ENCODE measurements around the gene MAML2.

The MAML2 gene

DNA sequence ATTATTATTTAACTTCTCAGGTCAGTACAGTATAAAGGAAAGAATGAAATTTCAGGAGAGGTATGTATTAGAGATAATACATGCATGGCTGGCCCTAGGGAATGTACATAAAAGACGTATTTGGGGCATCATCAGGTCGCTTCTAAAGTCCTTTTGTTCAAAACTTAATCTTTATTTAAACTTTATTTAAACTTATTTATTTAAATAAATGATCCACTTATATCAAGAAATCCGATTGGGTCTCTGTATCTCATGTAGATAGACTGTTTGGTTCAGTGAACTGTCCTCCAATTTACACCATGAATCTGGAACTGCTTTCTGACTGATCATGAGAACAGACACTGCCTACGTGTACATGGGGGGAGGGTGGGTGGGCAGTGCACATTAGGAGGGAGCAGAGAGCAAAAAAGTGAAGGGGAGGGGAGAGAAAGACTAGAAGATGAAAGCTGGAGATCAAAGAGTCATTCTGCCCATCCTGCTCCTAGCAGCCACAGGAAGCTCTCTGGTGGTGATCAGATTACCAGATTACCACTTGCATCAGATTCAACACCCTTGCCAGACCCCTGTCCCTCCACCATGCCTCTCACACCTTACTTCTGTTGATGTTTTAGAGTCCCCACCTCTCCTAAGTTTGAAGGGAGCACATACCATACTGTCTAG lies 327.0 kb downstream of the MAML2 start:
- TF ChIP-seq, protein P1, sequence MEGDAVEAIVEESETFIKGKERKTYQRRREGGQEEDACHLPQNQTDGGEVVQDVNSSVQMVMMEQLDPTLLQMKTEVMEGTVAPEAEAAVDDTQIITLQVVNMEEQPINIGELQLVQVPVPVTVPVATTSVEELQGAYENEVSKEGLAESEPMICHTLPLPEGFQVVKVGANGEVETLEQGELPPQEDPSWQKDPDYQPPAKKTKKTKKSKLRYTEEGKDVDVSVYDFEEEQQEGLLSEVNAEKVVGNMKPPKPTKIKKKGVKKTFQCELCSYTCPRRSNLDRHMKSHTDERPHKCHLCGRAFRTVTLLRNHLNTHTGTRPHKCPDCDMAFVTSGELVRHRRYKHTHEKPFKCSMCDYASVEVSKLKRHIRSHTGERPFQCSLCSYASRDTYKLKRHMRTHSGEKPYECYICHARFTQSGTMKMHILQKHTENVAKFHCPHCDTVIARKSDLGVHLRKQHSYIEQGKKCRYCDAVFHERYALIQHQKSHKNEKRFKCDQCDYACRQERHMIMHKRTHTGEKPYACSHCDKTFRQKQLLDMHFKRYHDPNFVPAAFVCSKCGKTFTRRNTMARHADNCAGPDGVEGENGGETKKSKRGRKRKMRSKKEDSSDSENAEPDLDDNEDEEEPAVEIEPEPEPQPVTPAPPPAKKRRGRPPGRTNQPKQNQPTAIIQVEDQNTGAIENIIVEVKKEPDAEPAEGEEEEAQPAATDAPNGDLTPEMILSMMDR (IDR thresholded peaks at IDR 0.05; ENCODE audit: low read depth, low read length), result no peak
- no peak for DNase-seq (ENCODE audit: extremely low read depth, low read depth)

- DNase-seq (ENCODE audit: extremely low read depth, low read depth), result no peak
- TF ChIP-seq, protein P1 (IDR thresholded peaks at IDR 0.05; ENCODE audit: low read depth, low read length), result no peak
Measured at GRCh38 chr11:96014217-96014616, 328.8 kb downstream of the MAML2 start.

DNA sequence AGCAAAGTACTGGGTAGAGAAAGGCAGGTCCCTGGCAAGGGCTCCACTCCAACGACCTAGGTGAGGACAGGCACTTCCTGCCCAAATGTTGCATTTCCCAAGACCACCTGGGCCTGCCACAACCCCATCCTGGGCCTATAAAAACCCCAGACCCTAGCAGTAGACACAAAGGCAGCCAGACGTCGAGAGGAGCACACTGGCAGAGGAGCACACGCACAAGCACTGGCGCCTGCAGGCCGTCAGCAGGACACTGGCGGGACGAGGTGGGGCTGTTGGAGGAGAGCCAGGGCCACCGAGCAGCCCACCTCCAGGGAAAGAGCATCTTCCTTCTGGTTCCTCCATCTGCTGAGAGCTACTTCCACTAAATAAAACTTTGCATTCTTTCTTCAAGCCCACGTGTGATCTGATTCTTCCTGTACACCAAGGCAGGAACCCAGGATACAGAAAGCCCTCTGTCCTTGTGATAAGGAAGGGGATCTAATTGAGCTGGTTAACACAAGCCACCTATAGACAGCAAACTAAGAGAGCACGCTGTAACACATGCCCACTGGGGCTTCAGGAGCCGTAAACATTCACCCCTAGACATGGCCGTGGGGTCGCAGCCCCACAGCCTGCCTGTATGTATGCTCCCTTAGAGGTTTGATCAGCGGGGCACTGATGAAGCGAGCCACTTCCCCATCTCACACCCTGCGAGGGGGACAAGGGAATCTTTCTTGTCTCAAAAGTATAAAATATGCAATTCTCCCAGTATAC lies 329.4 kb downstream of the MAML2 start:
- DNase-seq (ENCODE audit: extremely low read depth, low read depth), result no peak
- TF ChIP-seq, protein P1 (IDR thresholded peaks at IDR 0.05; ENCODE audit: low read depth, low read length), result no peak

DNA sequence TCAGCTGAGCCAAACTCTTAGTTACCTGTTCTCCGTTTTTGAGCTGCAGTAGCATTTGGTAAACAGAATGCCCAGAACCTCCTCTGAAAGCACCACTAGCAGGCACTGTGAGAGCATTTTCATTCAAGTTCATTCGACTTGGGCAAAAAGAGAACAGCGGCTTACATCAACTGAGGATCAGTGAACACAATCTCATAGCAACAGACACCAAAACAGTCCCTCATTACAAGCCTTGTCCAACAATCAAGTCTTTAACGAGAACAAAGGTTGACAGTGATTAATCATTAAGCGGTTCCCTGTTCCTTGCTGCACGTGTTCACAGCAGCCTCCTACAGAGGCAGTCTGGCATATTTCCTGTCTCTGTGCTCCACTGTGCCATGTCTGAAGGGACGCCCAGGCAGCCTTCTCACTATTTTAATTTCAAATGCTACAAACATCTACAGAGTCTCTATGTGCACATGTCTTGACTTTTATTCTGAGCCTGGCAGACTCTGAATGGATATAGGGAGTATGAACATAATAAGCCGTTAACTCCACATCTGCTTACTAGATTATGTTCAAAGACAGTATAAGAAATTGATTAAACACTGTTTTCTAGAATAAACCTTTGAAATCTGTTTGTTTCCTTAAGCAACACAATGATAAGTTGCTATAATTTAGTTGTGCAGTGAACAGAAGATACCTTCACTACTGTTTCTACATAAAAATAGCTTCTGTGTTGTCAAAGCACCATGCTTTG lies 330.7 kb downstream of the MAML2 start:
- TF ChIP-seq, protein P1 (IDR thresholded peaks at IDR 0.05; ENCODE audit: low read depth, low read length), result peak; percentile 87
- DNase-seq (ENCODE audit: extremely low read depth, low read depth), result peak; percentile 59

- TF ChIP-seq, protein P1 (IDR thresholded peaks at IDR 0.05; ENCODE audit: low read depth, low read length), result no peak
- no peak for DNase-seq (ENCODE audit: extremely low read depth, low read depth)
Measured at GRCh38 chr11:96010683-96011082, 332.3 kb downstream of the MAML2 start.

DNA sequence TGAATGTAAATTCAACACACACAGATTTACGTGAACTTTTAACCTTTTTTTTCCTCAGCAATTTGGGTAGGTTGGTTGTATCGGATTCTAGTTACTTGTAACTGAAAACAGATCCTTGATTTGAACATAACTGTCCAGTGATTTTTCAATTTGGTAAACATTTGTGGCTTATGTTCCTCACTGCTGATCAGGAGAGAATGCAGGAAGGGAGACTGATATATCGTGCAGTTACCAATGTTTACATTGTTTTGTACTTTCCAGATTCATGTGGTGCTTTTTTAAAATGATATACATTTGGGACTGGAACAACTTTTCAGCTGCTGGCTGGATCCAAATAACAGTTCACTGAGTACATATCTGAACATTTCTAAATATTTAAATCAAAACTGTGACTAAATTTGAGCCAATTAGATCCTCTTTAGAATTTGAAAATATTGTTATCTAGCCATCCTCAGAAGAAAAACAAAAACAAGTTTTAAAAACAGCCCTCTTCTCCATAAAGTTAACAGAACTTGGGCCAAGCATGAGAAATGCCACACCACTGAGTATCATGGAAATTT lies 334.8 kb downstream of the MAML2 start:
- DNase-seq (ENCODE audit: extremely low read depth, low read depth), result peak; percentile 71
- TF ChIP-seq, protein P1 (IDR thresholded peaks at IDR 0.05; ENCODE audit: low read depth, low read length), result no peak
